Panc1 (cell line): Measurements from ENCODE around the gene ANKRD13D.

Source experiments
- CTCF ChIP-seq: fragments of 450-650 bp; IDR thresholded peaks from 2 replicates; pipeline ENCODE4 v1.5.1; 2017; ENCODE audit warnings: mild to moderate bottlenecking
- POLR2AphosphoS5 ChIP-seq: IDR thresholded peaks from 2 replicates; pipeline ENCODE4 v1.6.1; 2012; ENCODE audit warnings: mild to moderate bottlenecking, low read depth, low read length, moderate library complexity
- SIN3A ChIP-seq: IDR thresholded peaks from 2 replicates; pipeline ENCODE4 v1.6.1; 2012; ENCODE audit warnings: low read depth, mild to moderate bottlenecking, low read length, moderate library complexity, borderline replicate concordance; ENCODE audit not compliant: insufficient read depth
- TCF7L2 ChIP-seq: IDR thresholded peaks from 2 replicates; pipeline ENCODE4 v1.6.1; 2011; ENCODE audit warnings: mild to moderate bottlenecking, low read depth, low read length, inconsistent platforms
- TF ChIP-seq, protein P1 (sequence below), 2 experiments: IDR thresholded peaks; 2 replicates each; pipeline ENCODE4 v1.6.1; 2011 to 2012; ENCODE audit warnings: low read depth in 2 of 2, control low read depth in 1 of 2, low read length in 1 of 2, mild to moderate bottlenecking in 1 of 2, moderate library complexity in 1 of 2; ENCODE audit not compliant: insufficient read depth in 1 of 2

DNA sequence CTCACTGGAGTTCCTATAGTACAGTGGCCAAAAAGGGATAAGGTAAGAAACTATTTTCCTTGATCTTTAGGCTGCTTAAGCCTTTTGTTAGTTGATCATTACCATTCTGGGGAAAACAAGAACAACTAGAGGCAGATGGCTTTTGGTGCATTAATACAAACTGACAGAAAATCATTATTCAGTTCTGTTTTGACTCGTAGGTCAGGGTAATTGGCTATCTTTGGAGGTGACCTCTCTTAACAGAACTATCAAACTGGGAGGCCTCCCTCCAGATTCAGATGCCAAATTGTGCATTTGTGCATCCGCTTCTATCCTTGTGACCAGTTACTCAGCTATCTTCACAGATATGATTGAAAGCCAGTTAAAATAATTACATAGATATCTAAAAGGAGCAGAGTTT, 46.1 kb upstream of the ANKRD13D start:
- TF ChIP-seq CTCF (no peak), POLR2AphosphoS5 (no peak), SIN3A (no peak), TCF7L2 (no peak)
- TF ChIP-seq, protein P1, sequence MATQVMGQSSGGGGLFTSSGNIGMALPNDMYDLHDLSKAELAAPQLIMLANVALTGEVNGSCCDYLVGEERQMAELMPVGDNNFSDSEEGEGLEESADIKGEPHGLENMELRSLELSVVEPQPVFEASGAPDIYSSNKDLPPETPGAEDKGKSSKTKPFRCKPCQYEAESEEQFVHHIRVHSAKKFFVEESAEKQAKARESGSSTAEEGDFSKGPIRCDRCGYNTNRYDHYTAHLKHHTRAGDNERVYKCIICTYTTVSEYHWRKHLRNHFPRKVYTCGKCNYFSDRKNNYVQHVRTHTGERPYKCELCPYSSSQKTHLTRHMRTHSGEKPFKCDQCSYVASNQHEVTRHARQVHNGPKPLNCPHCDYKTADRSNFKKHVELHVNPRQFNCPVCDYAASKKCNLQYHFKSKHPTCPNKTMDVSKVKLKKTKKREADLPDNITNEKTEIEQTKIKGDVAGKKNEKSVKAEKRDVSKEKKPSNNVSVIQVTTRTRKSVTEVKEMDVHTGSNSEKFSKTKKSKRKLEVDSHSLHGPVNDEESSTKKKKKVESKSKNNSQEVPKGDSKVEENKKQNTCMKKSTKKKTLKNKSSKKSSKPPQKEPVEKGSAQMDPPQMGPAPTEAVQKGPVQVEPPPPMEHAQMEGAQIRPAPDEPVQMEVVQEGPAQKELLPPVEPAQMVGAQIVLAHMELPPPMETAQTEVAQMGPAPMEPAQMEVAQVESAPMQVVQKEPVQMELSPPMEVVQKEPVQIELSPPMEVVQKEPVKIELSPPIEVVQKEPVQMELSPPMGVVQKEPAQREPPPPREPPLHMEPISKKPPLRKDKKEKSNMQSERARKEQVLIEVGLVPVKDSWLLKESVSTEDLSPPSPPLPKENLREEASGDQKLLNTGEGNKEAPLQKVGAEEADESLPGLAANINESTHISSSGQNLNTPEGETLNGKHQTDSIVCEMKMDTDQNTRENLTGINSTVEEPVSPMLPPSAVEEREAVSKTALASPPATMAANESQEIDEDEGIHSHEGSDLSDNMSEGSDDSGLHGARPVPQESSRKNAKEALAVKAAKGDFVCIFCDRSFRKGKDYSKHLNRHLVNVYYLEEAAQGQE (IDR thresholded peaks at IDR 0.05; ENCODE audit: insufficient read depth in 1 of 2, low read depth in 2 of 2, low read length in 1 of 2): no peak
